Activated T-cell treated with anti-CD3 and anti-CD28 coated beads, Interleukin-2, amount 50 U/mL, for 4 hours (primary cell): ENCODE measurements around the gene RPRD1B. TPM values are rescaled to one million over a fixed set of nuclear protein-coding genes. Genes with fewer than 3 reads are reported as not detected.

Experiments
- ATAC-seq, 2 donors: fragments of 200-7000 bp; cut with Tn5 transposase; one replicate each; pipeline ENCODE4 v1.10.0; 2021
- DNase-seq: peaks from one replicate; pipeline ENCODE4 v3.0.0-alpha.2; 2020
- H3K27me3 Mint-ChIP-seq: one replicate; pipeline ENCODE4 v1.8.0; 2021; ENCODE audit warnings: low read depth, mixed read lengths
- H3K36me3 Mint-ChIP-seq: one replicate; pipeline ENCODE4 v1.8.0; 2022; ENCODE audit warnings: mixed read lengths; ENCODE audit not compliant: insufficient read depth
- H3K4me1 Mint-ChIP-seq: one replicate; pipeline ENCODE4 v1.8.0; 2021; ENCODE audit warnings: low read depth, mixed read lengths
- H3K4me3 Mint-ChIP-seq: one replicate; pipeline ENCODE4 v1.8.0; 2021; ENCODE audit warnings: mild to moderate bottlenecking, moderate library complexity, mixed read lengths
- H3K9me3 Mint-ChIP-seq: one replicate; pipeline ENCODE4 v1.8.0; 2021; ENCODE audit warnings: mixed read lengths
- total RNA-seq, 3 donors: library from RNA; stranded (reverse); gene quantifications; one replicate each; pipeline ENCODE4 v1.2.1, GENCODE V29; 2021

The RPRD1B gene
- total RNA-seq, 3 donors from 2014 or later, result 38.6 to 40.4 (median 39.6) TPM

DNA sequence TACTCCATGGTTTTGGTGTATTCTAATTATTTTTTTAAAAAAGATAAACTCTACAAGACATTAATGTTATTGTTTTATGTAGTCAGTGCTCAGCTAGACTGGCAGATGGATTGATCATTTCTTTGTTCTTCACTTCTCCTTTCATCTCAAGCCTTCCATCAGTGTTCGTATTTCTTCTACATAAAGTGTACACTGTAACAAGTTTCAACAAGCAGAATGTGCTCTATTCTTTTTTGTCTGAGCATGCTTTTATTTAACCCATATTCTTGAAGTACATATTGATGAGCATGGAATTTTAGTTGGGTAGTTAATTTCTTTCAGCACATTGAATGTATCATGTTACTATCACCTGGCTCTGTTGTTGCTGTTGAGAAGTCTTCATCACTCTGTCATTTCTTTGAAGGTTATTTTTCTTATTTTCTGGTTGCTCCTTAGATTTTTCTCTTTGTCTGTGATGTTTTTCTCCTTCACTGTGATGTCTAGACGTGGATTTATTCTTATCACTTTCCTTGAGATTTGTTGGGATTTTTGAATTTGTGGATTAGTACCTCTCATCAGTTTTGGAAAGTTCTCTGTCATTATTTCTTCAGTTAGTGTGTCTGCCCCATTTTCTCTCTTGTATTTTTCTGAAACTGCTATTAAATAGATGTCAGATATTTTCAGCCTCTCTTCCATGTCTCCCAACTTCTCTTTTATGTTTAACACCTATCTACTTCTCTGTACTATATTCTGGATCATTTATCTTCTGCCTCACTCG is 83.0 kb downstream of the RPRD1B start:
- H3K36me3 Mint-ChIP-seq, result no peaks in the 10 kb centered on the region
- no peaks in the 10 kb centered on the region for H3K27me3 Mint-ChIP-seq
- DNase-seq (no peak), ATAC-seq (no peak)
- no peaks in the 10 kb centered on the region for H3K9me3 Mint-ChIP-seq
- no peaks in the 10 kb centered on the region for H3K4me1 Mint-ChIP-seq
- no peak overlapping the region for H3K4me3 Mint-ChIP-seq

- no peaks in the 10 kb centered on the region for H3K9me3 Mint-ChIP-seq
- H3K4me1 Mint-ChIP-seq, result no peaks in the 10 kb centered on the region
- ATAC-seq, result no peak
- no peaks in the 10 kb centered on the region for H3K27me3 Mint-ChIP-seq
- H3K36me3 Mint-ChIP-seq, result no peaks in the 10 kb centered on the region
- no peak overlapping the region for H3K4me3 Mint-ChIP-seq
- DNase-seq, result no peak
These were observed 83.7 kb downstream of the RPRD1B start for GRCh38 chr20:38117205-38117604.

DNA sequence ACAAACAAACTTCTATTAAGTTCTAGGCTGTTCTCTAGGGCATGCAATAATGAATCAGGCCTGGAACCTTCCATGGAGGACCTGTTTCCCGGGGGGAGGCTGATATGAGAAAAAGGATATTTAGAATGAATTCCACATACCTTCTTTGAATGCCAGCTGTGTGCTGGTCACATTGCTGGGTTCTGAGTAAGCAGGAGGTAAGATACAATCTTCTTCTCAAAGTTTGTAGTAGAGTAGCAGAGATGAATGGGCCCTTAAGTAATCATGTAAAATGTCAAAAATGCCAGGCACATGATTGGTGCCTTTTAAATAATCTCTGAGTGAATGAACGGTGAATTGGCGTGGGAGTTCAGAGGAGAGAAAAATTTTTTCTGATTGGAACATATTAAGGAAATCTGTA is 84.1 kb downstream of the RPRD1B start:
- Mint-ChIP-seq H3K27me3 (no peaks in the 10 kb centered on the region), H3K36me3 (no peaks in the 10 kb centered on the region), H3K4me3 (no peak overlapping the region), H3K9me3 (no peaks in the 10 kb centered on the region), H3K4me1 (no peaks in the 10 kb centered on the region)
- no peak for ATAC-seq
- no peak for DNase-seq

- DNase-seq, result no peak
- peaks cover 3% of the 10 kb centered on the region for H3K4me1 Mint-ChIP-seq
- H3K27me3 Mint-ChIP-seq, result no peaks in the 10 kb centered on the region
- H3K36me3 Mint-ChIP-seq, result no peaks in the 10 kb centered on the region
- H3K4me3 Mint-ChIP-seq, result no peak overlapping the region
- no peak for ATAC-seq
- H3K9me3 Mint-ChIP-seq, result no peaks in the 10 kb centered on the region
These were observed 85.9 kb downstream of the RPRD1B start for GRCh38 chr20:38119446-38119845.

- DNase-seq, result no peak
- H3K9me3 Mint-ChIP-seq, result no peaks in the 10 kb centered on the region
- H3K36me3 Mint-ChIP-seq, result no peaks in the 10 kb centered on the region
- H3K4me3 Mint-ChIP-seq, result no peak overlapping the region
- peaks cover 3% of the 10 kb centered on the region for H3K4me1 Mint-ChIP-seq
- no peaks in the 10 kb centered on the region for H3K27me3 Mint-ChIP-seq
- ATAC-seq, result no peak
These were observed 87.1 kb downstream of the RPRD1B start for GRCh38 chr20:38120625-38120988.

- Mint-ChIP-seq H3K9me3 (no peaks in the 10 kb centered on the region), H3K4me1 (peaks cover 3% of the 10 kb centered on the region), H3K27me3 (no peaks in the 10 kb centered on the region), H3K36me3 (no peaks in the 10 kb centered on the region), H3K4me3 (no peak overlapping the region)
- ATAC-seq, result no peak
- no peak for DNase-seq
These were observed 88.2 kb downstream of the RPRD1B start for GRCh38 chr20:38121741-38122140.

DNA sequence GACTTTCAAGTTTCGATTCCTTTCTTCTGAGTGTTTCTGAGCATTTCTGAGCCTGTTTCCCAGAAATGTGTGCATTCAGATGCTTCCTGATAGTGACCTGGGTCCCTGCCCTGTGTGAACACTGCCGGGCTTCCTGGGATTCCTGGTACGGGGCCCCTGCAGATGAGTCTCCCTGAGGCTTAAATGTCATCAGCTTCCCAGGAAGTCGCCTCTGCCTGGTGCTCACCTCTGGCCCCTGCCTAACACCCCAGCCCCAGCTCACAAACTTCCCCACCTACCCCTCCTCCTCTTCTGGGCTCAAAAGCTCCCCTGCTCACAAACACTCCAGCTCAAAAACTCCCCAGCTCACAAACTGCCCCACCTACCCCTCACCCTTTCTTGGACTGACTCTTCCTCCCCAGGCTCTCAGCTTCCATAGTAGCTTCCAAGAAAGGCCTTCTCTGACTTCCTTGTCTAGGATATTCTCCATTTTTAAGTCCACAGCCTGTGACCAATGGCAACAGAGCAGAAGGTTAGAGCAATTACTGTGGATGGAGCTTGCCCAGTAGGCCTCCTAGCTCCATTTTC is 89.6 kb downstream of the RPRD1B start:
- ATAC-seq, result no peak
- H3K27me3 Mint-ChIP-seq, result no peaks in the 10 kb centered on the region
- H3K4me1 Mint-ChIP-seq, result peaks cover 3% of the 10 kb centered on the region
- no peaks in the 10 kb centered on the region for H3K36me3 Mint-ChIP-seq
- no peak for DNase-seq
- no peak overlapping the region for H3K4me3 Mint-ChIP-seq
- H3K9me3 Mint-ChIP-seq, result no peaks in the 10 kb centered on the region

DNA sequence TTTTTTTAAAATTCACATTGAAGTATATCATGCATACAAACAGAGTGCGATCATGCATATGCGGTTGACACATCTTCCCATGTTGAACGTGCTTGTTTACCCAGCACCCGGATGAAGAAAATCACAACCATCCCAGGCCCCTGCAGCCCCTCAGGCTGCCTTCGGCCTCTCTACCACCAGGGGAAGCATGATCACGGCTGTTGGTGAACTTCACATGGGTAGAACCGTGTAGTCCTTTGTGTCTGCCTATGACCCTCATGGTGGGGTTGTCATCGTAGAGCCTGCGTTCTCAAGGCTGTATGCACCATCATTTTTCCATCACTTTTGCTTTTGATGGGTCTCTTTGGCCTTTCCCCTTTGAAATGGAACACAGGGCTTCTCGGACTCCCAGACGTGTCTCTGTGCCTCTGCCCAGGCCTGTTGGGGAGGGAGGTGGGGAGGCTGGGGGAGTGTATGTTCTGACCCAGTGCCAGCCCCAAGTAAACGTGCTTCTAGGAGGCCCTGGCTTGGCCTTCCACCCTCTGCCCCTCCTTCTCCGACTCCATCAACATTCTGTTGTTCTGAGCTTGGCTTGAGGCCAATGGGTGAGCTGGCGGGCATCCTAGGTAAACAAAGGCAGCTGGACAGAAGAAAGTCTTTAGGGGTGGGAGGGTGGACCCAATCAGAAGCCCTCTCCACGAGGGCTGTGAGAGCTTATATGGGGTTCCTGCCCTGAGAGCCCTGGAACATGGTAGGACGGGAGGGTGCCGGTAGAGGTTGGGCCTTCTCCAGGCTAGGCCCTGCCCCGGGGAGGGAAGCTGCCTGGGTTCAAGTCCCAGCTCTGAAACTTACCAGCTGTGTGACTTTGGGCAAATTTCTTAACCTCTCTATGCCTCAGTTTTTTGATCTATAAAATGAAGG is 91.9 kb downstream of the RPRD1B start:
- peaks cover 3% of the 10 kb centered on the region for H3K4me1 Mint-ChIP-seq
- H3K27me3 Mint-ChIP-seq, result no peaks in the 10 kb centered on the region

GRCh38 chr20:38126146-38126921 is 92.8 kb downstream of the RPRD1B start:
- no peaks in the 10 kb centered on the region for H3K9me3 Mint-ChIP-seq
- no peaks in the 10 kb centered on the region for H3K27me3 Mint-ChIP-seq
- no peak overlapping the region for H3K4me3 Mint-ChIP-seq
- H3K4me1 Mint-ChIP-seq, result peaks cover 3% of the 10 kb centered on the region
- no peak for ATAC-seq
- no peak for DNase-seq
- H3K36me3 Mint-ChIP-seq, result no peaks in the 10 kb centered on the region

More for the DNA sequence above, 91.9 kb downstream of the RPRD1B start:
- DNase-seq (no peak), ATAC-seq (no peak)
- Mint-ChIP-seq H3K4me3 (no peak overlapping the region), H3K9me3 (no peaks in the 10 kb centered on the region), H3K36me3 (no peaks in the 10 kb centered on the region)

GRCh38 chr20:38126932-38127621 is 93.5 kb downstream of the RPRD1B start:
- no peak for DNase-seq
- no peak overlapping the region for H3K4me3 Mint-ChIP-seq
- ATAC-seq, result no peak
- no peaks in the 10 kb centered on the region for H3K36me3 Mint-ChIP-seq
- H3K27me3 Mint-ChIP-seq, result no peaks in the 10 kb centered on the region
- no peaks in the 10 kb centered on the region for H3K9me3 Mint-ChIP-seq
- peaks cover 3% of the 10 kb centered on the region for H3K4me1 Mint-ChIP-seq

DNA sequence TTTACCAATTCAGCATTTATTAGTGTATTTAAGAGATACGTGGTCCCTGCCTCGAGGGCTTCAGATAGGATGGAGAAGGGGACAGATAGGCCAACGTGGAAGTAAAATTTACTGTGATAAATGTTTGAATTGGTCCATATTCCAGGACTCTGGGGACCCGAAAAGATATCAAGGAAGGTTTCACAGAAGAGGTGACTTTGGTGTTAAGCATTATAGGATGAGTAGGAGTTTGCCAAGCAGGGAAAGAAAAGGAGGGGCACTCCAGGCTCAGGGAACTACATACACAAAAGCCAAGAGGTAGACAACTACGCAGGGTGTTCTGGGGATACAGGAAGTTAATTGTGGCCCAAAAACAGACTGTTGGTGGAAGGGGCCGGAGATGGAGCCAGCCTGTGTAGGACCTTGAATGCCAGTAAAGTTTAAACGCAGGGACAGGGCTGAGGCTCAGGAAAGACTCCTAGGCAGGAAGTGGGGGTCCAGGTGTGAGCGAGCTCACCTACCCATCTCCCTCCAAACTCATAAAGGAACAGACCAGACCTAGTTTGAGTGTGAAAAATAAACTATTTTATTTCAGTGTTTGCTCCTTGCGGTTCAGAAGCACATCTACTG is 94.5 kb downstream of the RPRD1B start:
- no peaks in the 10 kb centered on the region for H3K9me3 Mint-ChIP-seq
- ATAC-seq (no peak), DNase-seq (no peak)
- H3K4me3 Mint-ChIP-seq, result no peak overlapping the region
- H3K36me3 Mint-ChIP-seq, result no peaks in the 10 kb centered on the region
- peaks cover 3% of the 10 kb centered on the region for H3K4me1 Mint-ChIP-seq
- H3K27me3 Mint-ChIP-seq, result no peaks in the 10 kb centered on the region

DNA sequence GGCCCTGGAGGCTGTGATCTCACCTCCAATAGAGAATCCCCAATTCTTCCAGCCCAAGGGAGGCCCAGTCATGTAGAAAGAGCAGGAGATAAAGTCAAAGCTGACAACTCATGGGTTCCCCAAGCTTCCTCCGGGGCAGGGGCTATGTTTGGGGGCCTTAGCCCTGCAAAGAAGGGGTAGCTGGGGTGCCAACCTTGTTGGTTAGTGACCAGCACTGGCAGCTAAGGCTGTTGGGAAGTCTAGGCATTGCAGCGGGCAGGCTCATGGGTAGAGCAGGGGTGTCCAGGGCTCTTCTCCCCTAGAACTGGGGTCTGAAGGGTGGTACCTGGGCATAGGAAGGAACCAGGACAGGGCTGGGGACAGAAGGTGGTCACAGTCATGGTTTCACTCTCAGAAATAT is 95.1 kb downstream of the RPRD1B start:
- DNase-seq (no peak), ATAC-seq (no peak)
- H3K36me3 Mint-ChIP-seq, result no peaks in the 10 kb centered on the region
- H3K4me3 Mint-ChIP-seq, result no peak overlapping the region
- no peaks in the 10 kb centered on the region for H3K4me1 Mint-ChIP-seq
- H3K27me3 Mint-ChIP-seq, result no peaks in the 10 kb centered on the region
- no peaks in the 10 kb centered on the region for H3K9me3 Mint-ChIP-seq

DNA sequence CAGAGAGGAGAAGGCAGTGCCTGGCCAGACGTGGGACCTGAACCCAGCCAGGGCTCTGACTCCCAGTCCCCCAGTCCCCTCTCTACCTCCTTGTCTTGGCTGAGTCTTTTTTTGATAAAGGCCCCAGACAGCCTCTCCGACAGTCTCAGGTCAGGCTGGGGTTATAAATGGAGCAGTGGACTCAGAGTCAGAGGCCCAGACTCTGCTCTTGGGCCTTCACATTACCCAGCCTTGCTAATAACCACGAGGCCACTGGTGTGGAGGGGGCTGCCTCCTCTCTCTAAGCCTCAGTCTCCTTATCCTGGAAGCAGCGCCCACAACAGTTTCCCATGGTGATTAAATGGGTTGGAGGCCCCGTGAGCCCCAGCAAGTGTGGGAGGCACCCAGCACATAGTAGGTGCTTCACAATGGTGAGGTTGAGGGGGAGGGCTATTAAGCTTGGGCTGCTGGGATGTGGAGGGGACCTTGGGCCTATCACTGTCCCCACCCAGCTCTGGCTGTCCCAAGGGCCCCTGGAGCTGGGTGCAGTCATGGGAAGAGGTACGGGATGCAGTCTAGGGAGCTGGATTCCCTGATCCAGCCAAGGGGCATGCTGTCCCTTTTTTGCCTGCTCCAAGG is 95.8 kb downstream of the RPRD1B start:
- Mint-ChIP-seq H3K4me3 (no peak overlapping the region), H3K36me3 (no peaks in the 10 kb centered on the region), H3K27me3 (no peaks in the 10 kb centered on the region), H3K9me3 (no peaks in the 10 kb centered on the region), H3K4me1 (peaks cover 2% of the 10 kb centered on the region)
- no peak for ATAC-seq
- DNase-seq, result no peak
